H9 (cell line): ENCODE measurements around the gene BAG1. TPM values are rescaled to one million over a fixed set of nuclear protein-coding genes. Genes with fewer than 3 reads are reported as not detected.
A peak's percentile ranks its signal among the peaks of the same experiment; 100 is the strongest.

Experiments used
- DNase-seq: peaks from one replicate; pipeline ENCODE4 v3.0.0-alpha.2; 2017
- H2AFZ ChIP-seq: one replicate; pipeline ENCODE4 v1.6.1; 2013; ENCODE audit warnings: mild to moderate bottlenecking, low read length, control low read depth, moderate library complexity
- H2AK5ac ChIP-seq: 2 replicates; pipeline ENCODE4 v1.6.1; 2013; ENCODE audit warnings: low read length, control low read depth, mixed read lengths; ENCODE audit not compliant: insufficient read length
- H2BK120ac ChIP-seq: one replicate; pipeline ENCODE4 v1.6.1; 2013; ENCODE audit warnings: low read depth, mild to moderate bottlenecking, low read length, control low read depth, inconsistent platforms; ENCODE audit not compliant: poor library complexity, severe bottlenecking
- H2BK12ac ChIP-seq: 2 replicates; pipeline ENCODE4 v1.6.1; 2013; ENCODE audit warnings: low read length, control low read depth, mixed read lengths, low read depth; ENCODE audit not compliant: insufficient read length
- H2BK15ac ChIP-seq: 2 replicates; pipeline ENCODE4 v1.6.1; 2013; ENCODE audit warnings: low read depth, low read length, control low read depth
- H2BK20ac ChIP-seq: one replicate; pipeline ENCODE4 v1.6.1; 2013; ENCODE audit warnings: low read depth, mild to moderate bottlenecking, low read length, control low read depth, inconsistent platforms; ENCODE audit not compliant: poor library complexity, severe bottlenecking
- H2BK5ac ChIP-seq: 2 replicates; pipeline ENCODE4 v1.6.1; 2013; ENCODE audit warnings: low read length, control low read depth, mixed read lengths; ENCODE audit not compliant: insufficient read length
- H3K14ac ChIP-seq: 2 replicates; pipeline ENCODE4 v1.6.1; 2013; ENCODE audit warnings: low read length, control low read depth; ENCODE audit not compliant: insufficient read depth
- H3K18ac ChIP-seq: 2 replicates; pipeline ENCODE4 v1.6.1; 2013; ENCODE audit warnings: low read depth, mild to moderate bottlenecking, mixed read lengths, low read length, control low read depth; ENCODE audit not compliant: insufficient read length
- H3K23ac ChIP-seq: 2 replicates; pipeline ENCODE4 v1.6.1; 2013; ENCODE audit warnings: low read length, control low read depth, mixed read lengths, low read depth; ENCODE audit not compliant: insufficient read length
- H3K23me2 ChIP-seq: 2 replicates; pipeline ENCODE4 v1.6.1; 2013; ENCODE audit warnings: low read depth, mild to moderate bottlenecking, mixed read lengths, low read length, control low read depth; ENCODE audit not compliant: insufficient read length, poor library complexity, severe bottlenecking
- H3K27ac ChIP-seq: 2 replicates; pipeline ENCODE4 v1.5.1; 2013; ENCODE audit warnings: low read length, control low read depth, mixed read lengths, low read depth; ENCODE audit not compliant: insufficient read length
- H3K27me3 ChIP-seq: 2 replicates; pipeline ENCODE4 v1.6.1; 2013; ENCODE audit warnings: low read length, control low read depth, inconsistent platforms; ENCODE audit not compliant: insufficient read depth
- H3K4ac ChIP-seq: 2 replicates; pipeline ENCODE4 v1.6.1; 2013; ENCODE audit warnings: low read depth, mild to moderate bottlenecking, control low read depth, inconsistent platforms, low read length, moderate library complexity
- H3K4me1 ChIP-seq: 2 replicates; pipeline ENCODE4 v1.6.1; 2013; ENCODE audit warnings: low read length, control low read depth, inconsistent platforms; ENCODE audit not compliant: insufficient read depth
- H3K4me2 ChIP-seq: 2 replicates; pipeline ENCODE4 v1.6.1; 2013; ENCODE audit warnings: low read length, control low read depth, mixed read lengths; ENCODE audit not compliant: insufficient read length, insufficient read depth
- H3K56ac ChIP-seq: 2 replicates; pipeline ENCODE4 v1.6.1; 2013; ENCODE audit warnings: low read depth, mild to moderate bottlenecking, mixed read lengths, low read length, control low read depth; ENCODE audit not compliant: insufficient read length
- H3K79me1 ChIP-seq: 2 replicates; pipeline ENCODE4 v1.6.1; 2013; ENCODE audit warnings: low read depth, mild to moderate bottlenecking, moderate library complexity, low read length, control low read depth, inconsistent platforms; ENCODE audit not compliant: insufficient read depth, poor library complexity, severe bottlenecking
- H3K79me2 ChIP-seq: 2 replicates; pipeline ENCODE4 v1.6.1; 2013; ENCODE audit warnings: low read length, control low read depth, inconsistent platforms; ENCODE audit not compliant: insufficient read depth
- H3K9ac ChIP-seq: 2 replicates; pipeline ENCODE4 v1.6.1; 2013; ENCODE audit warnings: low read length, control low read depth, mixed read lengths; ENCODE audit not compliant: insufficient read length; ENCODE audit errors: extremely low read depth
- H3K9me3 ChIP-seq: one replicate; pipeline ENCODE4 v1.6.1; 2013; ENCODE audit warnings: low read depth, low read length, inconsistent platforms; ENCODE audit not compliant: control insufficient read depth
- H3T11ph ChIP-seq: one replicate; pipeline ENCODE4 v1.6.1; 2013; ENCODE audit warnings: mild to moderate bottlenecking, low read length, control low read depth, inconsistent platforms
- H4K20me1 ChIP-seq: one replicate; pipeline ENCODE4 v1.6.1; 2013; ENCODE audit not compliant: control insufficient read depth, insufficient read length, insufficient read depth
- H4K5ac ChIP-seq: 2 replicates; pipeline ENCODE4 v1.6.1; 2013; ENCODE audit warnings: low read depth, mild to moderate bottlenecking, mixed read lengths, low read length, control low read depth; ENCODE audit not compliant: insufficient read length
- H4K8ac ChIP-seq: replicated peaks from 2 replicates; pipeline ENCODE4 v1.6.1; 2013; ENCODE audit warnings: low read length, control low read depth, mixed read lengths, low read depth; ENCODE audit not compliant: insufficient read length
- H4K91ac ChIP-seq: 2 replicates; pipeline ENCODE4 v1.6.1; 2013; ENCODE audit warnings: low read depth, mild to moderate bottlenecking, moderate library complexity, mixed read lengths, low read length, control low read depth; ENCODE audit not compliant: insufficient read length
- H3K27ac Mint-ChIP-seq, 3 experiments: 2 replicates in 2 of 3; 3 replicates in 1 of 3; pipeline ENCODE4 v1.8.0; 2020 to 2021; ENCODE audit warnings: mixed read lengths in 3 of 3, mild to moderate bottlenecking in 1 of 3, moderate library complexity in 1 of 3
- H3K27me3 Mint-ChIP-seq: 2 replicates; pipeline ENCODE4 v1.8.0; 2021; ENCODE audit warnings: low read depth, mild to moderate bottlenecking, moderate library complexity, mixed read lengths
- H3K36me3 Mint-ChIP-seq, 3 experiments: 2 replicates in 2 of 3; 3 replicates in 1 of 3; pipeline ENCODE4 v1.8.0; 2020 to 2021; ENCODE audit warnings: low read depth in 3 of 3, mixed read lengths in 3 of 3; ENCODE audit not compliant: insufficient read depth in 1 of 3
- H3K4me1 Mint-ChIP-seq, 2 experiments: 2 replicates each; pipeline ENCODE4 v1.8.0; 2020; ENCODE audit warnings: mixed read lengths in 2 of 2
- H3K4me3 Mint-ChIP-seq, 2 experiments: 2 replicates in 1 of 2; 3 replicates in 1 of 2; pipeline ENCODE4 v1.8.0; 2020 to 2021; ENCODE audit warnings: mild to moderate bottlenecking in 2 of 2, mixed read lengths in 2 of 2, moderate library complexity in 1 of 2
- H3K9me3 Mint-ChIP-seq, 2 experiments: 2 replicates in 1 of 2; 3 replicates in 1 of 2; pipeline ENCODE4 v1.8.0; 2020; ENCODE audit warnings: mild to moderate bottlenecking in 2 of 2, mixed read lengths in 2 of 2, moderate library complexity in 1 of 2
- CTCF ChIP-seq: fragments of 200-600 bp; sonication (generic); conservative IDR thresholded peaks from 3 replicates; pipeline ENCODE4 v1.8.0; 2021; ENCODE audit warnings: antibody characterized with exemption, mild to moderate bottlenecking
- WGBS: extraction: QIAGEN DNeasy Blood & Tissue Kit; methylation state at CpG from one replicate; pipeline ENCODE4 v1.1.7; 2013; ENCODE audit warnings: missing lambda C conversion rate, low lambda C conversion rate, mixed read lengths; ENCODE audit not compliant: insufficient read length; ENCODE audit errors: extremely low coverage; 5-methylcytosine and 5-hydroxymethylcytosine counted together
- total RNA-seq: library from RNA; stranded (reverse); gene quantifications from 2 replicates; pipeline ENCODE4 v1.2.1, GENCODE V29; 2021

BAG1 gene
- total RNA-seq, 1 experiment from 2014 or later: 66.4 TPM

- H3K56ac ChIP-seq: no peak overlapping the region
- no peak overlapping the region for H2BK5ac ChIP-seq
- WGBS: no CpG with 5 or more reads among the region's 14 CpGs
- H3K9me3 Mint-ChIP-seq: peaks cover 0 to 2% of the 10 kb centered on the region in 2 experiments; a peak in 2 of 5 replicates
- no peak overlapping the region for H3T11ph ChIP-seq
- H4K5ac ChIP-seq: no peak overlapping the region
- peak overlapping the region; percentile 44 to 98 (median 44); a peak in 4 of 7 replicates for H3K27ac Mint-ChIP-seq
- H4K91ac ChIP-seq: no peak overlapping the region
- H3K27me3 Mint-ChIP-seq: no peaks in the 10 kb centered on the region
- H3K27ac ChIP-seq: no peak overlapping the region
- peak overlapping the region; percentile 96 to 99; a peak in 3 of 5 replicates for H3K4me3 Mint-ChIP-seq
- peaks cover 11 to 15% of the 10 kb centered on the region in 2 experiments for H3K4me1 Mint-ChIP-seq
- no peaks in the 10 kb centered on the region for H3K9me3 ChIP-seq
- no peak overlapping the region for H3K9ac ChIP-seq
- H3K36me3 Mint-ChIP-seq: peaks cover 1 to 14% (median 12%) of the 10 kb centered on the region in 3 experiments; a peak in 5 of 7 replicates
- H2BK15ac ChIP-seq: no peak overlapping the region
- H2AK5ac ChIP-seq: no peak overlapping the region
- H3K4me1 ChIP-seq: 0 out of 2 replicates have a peak, but pooled peaks cover 2% of the 10 kb centered on the region
- H2AFZ ChIP-seq: no peak overlapping the region
- peaks cover 4% of the 10 kb centered on the region for H3K79me1 ChIP-seq
- H4K8ac ChIP-seq: no peak overlapping the region
- H2BK120ac ChIP-seq: no peak overlapping the region
- peak overlapping the region; percentile 89 for H3K4me2 ChIP-seq
- no peak overlapping the region for H3K23ac ChIP-seq
- no peak overlapping the region for H3K18ac ChIP-seq
- no peaks in the 10 kb centered on the region for H4K20me1 ChIP-seq
- TF ChIP-seq CTCF: no peak
- no peak overlapping the region for H2BK12ac ChIP-seq
- H3K4ac ChIP-seq: no peak overlapping the region
- no peaks in the 10 kb centered on the region for H3K23me2 ChIP-seq
- peaks cover 15% of the 10 kb centered on the region; the same call in 1 of the 2 replicates for H3K79me2 ChIP-seq
- no peak for DNase-seq
- no peak overlapping the region for H3K14ac ChIP-seq
- no peaks in the 10 kb centered on the region for H3K27me3 ChIP-seq
- H2BK20ac ChIP-seq: no peak overlapping the region
Observed at GRCh38 chr9:33288828-33289483, 24.4 kb upstream of the BAG1 start.
